HFFc6 (cell line): ENCODE measurements around the gene DDX39A. TPM values are rescaled to one million over a fixed set of nuclear protein-coding genes. Genes with fewer than 3 reads are reported as not detected.

Experiments used
- DNase-seq: peaks from one replicate; pipeline ENCODE4 v3.0.0-alpha.2; 2018
- H3K27ac Mint-ChIP-seq: 2 replicates; pipeline ENCODE4 v1.8.0; 2020; ENCODE audit warnings: mild to moderate bottlenecking, mixed read lengths
- H3K27me3 Mint-ChIP-seq: 2 replicates; pipeline ENCODE4 v1.8.0; 2021; ENCODE audit warnings: mild to moderate bottlenecking, moderate library complexity, mixed read lengths; ENCODE audit not compliant: insufficient read depth
- H3K36me3 Mint-ChIP-seq: 2 replicates; pipeline ENCODE4 v1.8.0; 2021; ENCODE audit warnings: low read depth, mixed read lengths
- H3K4me1 Mint-ChIP-seq: 2 replicates; pipeline ENCODE4 v1.8.0; 2020; ENCODE audit warnings: low read depth, mixed read lengths
- H3K4me3 Mint-ChIP-seq: 2 replicates; pipeline ENCODE4 v1.8.0; 2020; ENCODE audit warnings: mild to moderate bottlenecking, moderate library complexity, mixed read lengths
- H3K9me3 Mint-ChIP-seq: 2 replicates; pipeline ENCODE4 v1.8.0; 2020; ENCODE audit warnings: mild to moderate bottlenecking, mixed read lengths
- total RNA-seq, 6 experiments: library from RNA; stranded (reverse); fragmentation: NEBNext Ultra II Directional; extraction: Animal tissue kit (Norgen Biotek cat#: 25700); gene quantifications; 2 replicates in 1 of 6; 3 replicates in 5 of 6; pipeline ENCODE4 v1.2.3, GENCODE V29; 2021
- TF ChIP-seq, protein P1 (sequence below): fragments of 200-600 bp; sonication (generic); IDR thresholded peaks from 2 replicates; pipeline ENCODE4 v1.5.0; 2021; ENCODE audit warnings: antibody characterized with exemption, mild to moderate bottlenecking

The DDX39A gene
- total RNA-seq, 6 experiments from 2014 or later, result 52.5 to 82.7 (median 78.0) TPM

DNA sequence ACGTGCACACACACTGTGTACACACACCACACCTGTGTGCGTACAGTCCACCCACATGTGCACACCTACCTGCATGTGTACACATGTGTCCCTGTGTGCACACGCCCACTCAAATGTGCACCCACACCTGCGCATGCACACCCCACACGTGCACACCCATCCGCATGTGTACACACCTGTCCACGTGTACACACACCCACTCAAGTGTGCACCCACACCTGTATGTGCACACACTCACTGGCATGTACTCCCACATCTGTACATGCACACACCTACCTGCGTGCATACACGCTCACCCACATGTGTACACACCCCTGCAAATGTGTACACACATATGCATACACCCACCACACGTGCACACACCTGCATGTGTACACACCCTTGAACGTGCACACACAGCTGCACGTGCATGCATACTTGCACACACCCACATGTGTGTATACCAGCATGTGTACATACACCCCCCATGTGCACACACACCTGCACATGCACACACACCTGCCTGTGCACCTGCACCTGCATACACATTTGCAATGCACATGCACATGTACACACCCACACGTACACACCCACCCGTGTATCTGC lies 24.6 kb upstream of the DDX39A start:
- DNase-seq, result no peak
- TF ChIP-seq, protein P1, sequence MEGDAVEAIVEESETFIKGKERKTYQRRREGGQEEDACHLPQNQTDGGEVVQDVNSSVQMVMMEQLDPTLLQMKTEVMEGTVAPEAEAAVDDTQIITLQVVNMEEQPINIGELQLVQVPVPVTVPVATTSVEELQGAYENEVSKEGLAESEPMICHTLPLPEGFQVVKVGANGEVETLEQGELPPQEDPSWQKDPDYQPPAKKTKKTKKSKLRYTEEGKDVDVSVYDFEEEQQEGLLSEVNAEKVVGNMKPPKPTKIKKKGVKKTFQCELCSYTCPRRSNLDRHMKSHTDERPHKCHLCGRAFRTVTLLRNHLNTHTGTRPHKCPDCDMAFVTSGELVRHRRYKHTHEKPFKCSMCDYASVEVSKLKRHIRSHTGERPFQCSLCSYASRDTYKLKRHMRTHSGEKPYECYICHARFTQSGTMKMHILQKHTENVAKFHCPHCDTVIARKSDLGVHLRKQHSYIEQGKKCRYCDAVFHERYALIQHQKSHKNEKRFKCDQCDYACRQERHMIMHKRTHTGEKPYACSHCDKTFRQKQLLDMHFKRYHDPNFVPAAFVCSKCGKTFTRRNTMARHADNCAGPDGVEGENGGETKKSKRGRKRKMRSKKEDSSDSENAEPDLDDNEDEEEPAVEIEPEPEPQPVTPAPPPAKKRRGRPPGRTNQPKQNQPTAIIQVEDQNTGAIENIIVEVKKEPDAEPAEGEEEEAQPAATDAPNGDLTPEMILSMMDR, result no peak
- no peak overlapping the region for H3K27ac Mint-ChIP-seq
- no peaks in the 10 kb centered on the region for H3K9me3 Mint-ChIP-seq
- no peak overlapping the region for H3K4me3 Mint-ChIP-seq
- H3K27me3 Mint-ChIP-seq, result peaks cover 2% of the 10 kb centered on the region; the same call in 1 of the 2 replicates
- H3K4me1 Mint-ChIP-seq, result peaks cover 15% of the 10 kb centered on the region
- peaks cover 39% of the 10 kb centered on the region for H3K36me3 Mint-ChIP-seq

DNA sequence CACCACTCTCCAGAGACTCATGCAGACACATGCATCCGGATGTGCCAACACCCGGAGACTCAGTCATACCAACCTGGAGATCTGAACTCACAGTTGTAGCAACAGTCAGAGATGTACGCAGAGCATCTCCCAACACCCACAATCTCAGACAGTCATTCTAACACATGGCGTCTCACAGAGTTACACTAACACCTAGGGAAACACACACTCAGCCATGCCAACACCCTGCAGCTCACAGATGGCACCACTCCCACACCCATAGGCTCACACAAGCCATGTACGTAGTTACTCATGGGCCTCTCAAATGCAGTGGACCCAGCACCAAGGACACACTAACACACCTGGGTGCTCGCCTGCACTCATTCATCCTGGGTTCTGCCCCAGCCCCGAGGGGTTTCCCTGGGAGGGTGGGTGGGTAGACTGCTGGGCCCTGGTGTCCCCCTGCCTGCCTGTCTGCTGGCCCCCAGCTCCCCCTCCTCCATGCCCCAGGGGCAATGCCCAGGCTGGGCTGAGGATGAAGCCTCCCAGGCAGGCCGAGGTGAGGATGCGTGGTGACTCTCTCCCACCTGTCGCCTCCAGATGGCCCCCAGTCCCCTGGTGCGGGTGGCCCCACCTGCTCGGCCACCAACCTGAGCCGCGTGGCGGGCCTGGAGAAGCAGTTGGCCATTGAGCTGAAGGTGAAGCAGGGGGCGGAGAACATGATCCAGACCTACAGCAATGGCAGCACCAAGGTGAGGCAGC lies 23.9 kb upstream of the DDX39A start:
- peaks cover 34% of the 10 kb centered on the region for H3K36me3 Mint-ChIP-seq
- no peak overlapping the region for H3K27ac Mint-ChIP-seq
- no peaks in the 10 kb centered on the region for H3K9me3 Mint-ChIP-seq
- TF ChIP-seq, protein P1, result no peak
- H3K27me3 Mint-ChIP-seq, result peaks cover 2% of the 10 kb centered on the region; the same call in 1 of the 2 replicates
- no peak overlapping the region for H3K4me3 Mint-ChIP-seq
- peaks cover 15% of the 10 kb centered on the region for H3K4me1 Mint-ChIP-seq
- no peak for DNase-seq

DNA sequence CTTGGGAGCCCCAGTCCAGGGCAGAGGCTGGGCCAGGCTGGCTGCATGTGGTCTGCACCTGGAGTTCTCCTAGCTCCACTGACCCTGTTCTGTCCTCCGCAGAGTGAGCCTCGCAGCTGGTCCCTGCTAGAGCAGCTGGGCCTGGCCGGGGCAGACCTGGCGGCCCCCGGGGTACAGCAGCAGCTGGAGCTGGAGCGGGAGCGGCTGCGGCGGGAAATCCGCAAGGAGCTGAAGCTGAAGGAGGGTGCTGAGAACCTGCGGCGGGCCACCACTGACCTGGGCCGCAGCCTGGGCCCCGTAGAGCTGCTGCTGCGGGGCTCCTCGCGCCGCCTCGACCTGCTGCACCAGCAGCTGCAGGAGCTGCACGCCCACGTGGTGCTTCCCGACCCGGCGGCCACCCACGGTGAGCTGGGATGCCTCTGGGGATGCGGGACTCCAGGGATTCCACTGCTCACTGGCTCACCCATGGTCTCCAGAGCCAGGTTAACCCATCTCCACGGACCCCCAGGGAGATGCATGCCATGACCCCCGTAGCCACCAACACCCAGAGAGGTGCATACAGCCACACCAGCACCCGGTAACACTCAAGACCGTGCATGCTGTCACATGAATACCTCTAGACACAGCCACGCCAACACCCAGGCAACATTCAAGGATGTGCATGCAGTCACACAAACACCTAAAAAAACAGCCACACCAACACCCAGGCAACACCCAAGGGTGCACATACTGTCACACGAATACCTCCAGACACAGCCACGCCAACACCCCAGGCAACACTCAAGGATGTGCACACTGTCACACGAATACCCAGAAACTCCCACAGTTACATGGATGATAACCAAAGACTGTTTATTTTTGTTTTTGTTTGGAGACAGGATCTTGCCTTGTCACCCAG lies 22.1 kb upstream of the DDX39A start:
- Mint-ChIP-seq H3K36me3 (peaks cover 22% of the 10 kb centered on the region), H3K27ac (no peak overlapping the region), H3K27me3 (peaks cover 2% of the 10 kb centered on the region; the same call in 1 of the 2 replicates), H3K9me3 (no peaks in the 10 kb centered on the region), H3K4me3 (no peak overlapping the region), H3K4me1 (peaks cover 15% of the 10 kb centered on the region)
- TF ChIP-seq, protein P1, result no peak
- DNase-seq, result no peak

DNA sequence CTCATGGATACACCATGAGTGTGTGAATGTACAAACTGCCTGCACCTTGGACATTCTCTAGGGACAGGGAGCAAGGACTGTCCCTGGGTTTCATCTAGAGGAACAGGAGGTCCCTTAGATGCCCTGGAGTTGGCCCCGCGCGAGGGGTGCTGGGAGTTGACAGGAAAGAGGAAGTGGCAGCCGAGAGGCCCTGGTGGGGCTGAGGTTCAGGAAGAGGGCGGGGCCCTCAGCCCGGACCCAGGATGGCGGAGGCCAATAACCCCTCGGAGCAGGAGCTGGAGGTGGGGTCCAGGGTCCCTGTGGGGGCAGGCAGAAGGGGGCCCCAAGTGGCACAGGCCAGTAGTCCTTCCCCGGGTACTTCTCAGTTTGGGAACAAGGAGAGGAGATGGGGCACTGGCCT lies 20.9 kb upstream of the DDX39A start:
- DNase-seq, result no peak
- peaks cover 19% of the 10 kb centered on the region for H3K4me1 Mint-ChIP-seq
- no peaks in the 10 kb centered on the region for H3K9me3 Mint-ChIP-seq
- H3K27me3 Mint-ChIP-seq, result peaks cover 2% of the 10 kb centered on the region; the same call in 1 of the 2 replicates
- peaks cover 20% of the 10 kb centered on the region for H3K36me3 Mint-ChIP-seq
- H3K4me3 Mint-ChIP-seq, result no peak overlapping the region; the same call in 1 of the 2 replicates
- TF ChIP-seq, protein P1, result no peak
- peak overlapping the region; percentile 9; the same call in 1 of the 2 replicates for H3K27ac Mint-ChIP-seq

DNA sequence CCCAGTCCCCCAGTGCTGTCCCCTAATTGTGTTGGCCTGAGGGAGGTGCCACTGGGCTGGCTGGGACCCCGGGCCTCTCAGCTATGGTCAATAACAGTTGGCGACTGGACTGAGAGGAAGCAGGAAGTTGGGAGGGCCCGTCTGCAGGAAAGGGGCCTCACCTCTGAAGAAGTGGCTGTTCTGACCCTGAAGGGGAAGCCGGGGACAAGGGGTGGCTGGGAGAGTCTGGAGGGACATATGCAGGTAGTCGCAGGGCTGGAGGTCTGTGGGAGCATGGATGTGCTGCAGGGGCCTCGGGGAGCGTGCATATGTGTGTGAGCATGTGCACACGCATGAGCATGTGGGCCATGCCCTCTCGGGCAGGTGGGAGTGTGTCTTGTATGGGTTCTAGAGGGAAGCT lies 19.9 kb upstream of the DDX39A start:
- peak overlapping the region; percentile 48; the same call in 1 of the 2 replicates for H3K27ac Mint-ChIP-seq
- no peak overlapping the region for H3K4me3 Mint-ChIP-seq
- peaks cover 14% of the 10 kb centered on the region; the same call in 1 of the 2 replicates for H3K36me3 Mint-ChIP-seq
- DNase-seq, result no peak
- no peaks in the 10 kb centered on the region for H3K9me3 Mint-ChIP-seq
- TF ChIP-seq, protein P1, result no peak
- H3K4me1 Mint-ChIP-seq, result peaks cover 29% of the 10 kb centered on the region
- H3K27me3 Mint-ChIP-seq, result peaks cover 2% of the 10 kb centered on the region; the same call in 1 of the 2 replicates
